Neural crest cell (in vitro differentiated cells): ENCODE results near the gene DNAH9. TPM values are rescaled to one million over a fixed set of nuclear protein-coding genes. Genes with fewer than 3 reads are reported as not detected.

ENCODE experiments used
- DNase-seq: peaks from one replicate; pipeline ENCODE4 v3.0.0; 2021; ENCODE audit warnings: low read depth, mixed read lengths, low spot score
- H3K27ac Mint-ChIP-seq: one replicate; pipeline ENCODE4 v1.8.0; 2021; ENCODE audit warnings: mild to moderate bottlenecking, mixed read lengths; ENCODE audit not compliant: unreplicated experiment
- H3K27me3 Mint-ChIP-seq: 2 replicates; pipeline ENCODE4 v1.8.0; 2021; ENCODE audit warnings: low read depth, mild to moderate bottlenecking, mixed read lengths
- H3K36me3 Mint-ChIP-seq: 2 replicates; pipeline ENCODE4 v1.8.0; 2021; ENCODE audit warnings: low read depth, mild to moderate bottlenecking, mixed read lengths
- H3K4me1 Mint-ChIP-seq: 2 replicates; pipeline ENCODE4 v1.8.0; 2021; ENCODE audit warnings: mixed read lengths
- H3K4me3 Mint-ChIP-seq: one replicate; pipeline ENCODE4 v1.8.0; 2021; ENCODE audit warnings: mild to moderate bottlenecking, mixed read lengths
- H3K9me3 Mint-ChIP-seq: 2 replicates; pipeline ENCODE4 v1.8.0; 2021; ENCODE audit warnings: mixed read lengths
- total RNA-seq: library from RNA; stranded (reverse); gene quantifications from 2 replicates; pipeline ENCODE4 v1.2.1, GENCODE V29; 2021
- TF ChIP-seq, protein P1 (sequence below): fragments of 200-600 bp; sonication (generic); conservative IDR thresholded peaks from 2 replicates; pipeline ENCODE4 v1.5.0; 2021; ENCODE audit warnings: antibody characterized with exemption, mild to moderate bottlenecking

Gene DNAH9
- total RNA-seq, 1 donor from 2014 or later, result 18.6 TPM

DNA sequence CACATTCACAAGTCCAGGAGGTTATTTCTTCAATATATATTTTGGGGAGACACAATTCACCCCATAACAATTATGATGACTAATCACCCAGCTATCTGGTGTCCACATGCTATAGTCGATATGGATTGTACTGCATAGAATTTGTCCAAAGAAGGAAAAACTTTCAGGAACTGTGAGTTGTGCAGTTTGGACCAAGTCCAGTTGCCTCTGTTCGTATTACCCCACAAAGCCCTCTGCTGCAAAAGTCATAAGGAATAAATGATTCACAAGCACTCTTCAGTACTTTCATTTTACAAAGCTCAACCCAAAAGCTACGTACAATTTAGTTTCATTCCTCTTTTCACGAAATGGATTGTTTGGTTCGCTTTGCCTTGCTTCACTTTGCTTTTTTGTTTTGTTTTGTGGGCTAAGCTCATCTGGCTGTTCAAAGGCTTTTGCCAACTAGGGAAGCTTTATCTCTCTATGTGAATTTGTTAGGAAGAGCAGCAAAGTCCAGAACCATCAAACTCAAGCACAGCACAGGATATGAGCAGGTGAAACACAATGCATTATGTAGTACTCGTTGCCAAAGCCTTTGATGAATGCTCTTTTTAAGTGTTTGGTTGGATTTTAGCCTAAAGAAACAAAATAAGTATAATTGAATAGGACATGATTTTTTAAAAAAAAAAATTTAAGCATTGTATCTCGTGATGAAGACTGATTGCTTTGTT lies 300.4 kb downstream of the DNAH9 start:
- no peak overlapping the region for H3K4me3 Mint-ChIP-seq
- peaks cover 3% of the 10 kb centered on the region for H3K9me3 Mint-ChIP-seq
- H3K27me3 Mint-ChIP-seq, result no peaks in the 10 kb centered on the region
- no peak for DNase-seq
- H3K27ac Mint-ChIP-seq, result no peak overlapping the region
- H3K4me1 Mint-ChIP-seq, result peaks cover 14% of the 10 kb centered on the region
- TF ChIP-seq, protein P1, sequence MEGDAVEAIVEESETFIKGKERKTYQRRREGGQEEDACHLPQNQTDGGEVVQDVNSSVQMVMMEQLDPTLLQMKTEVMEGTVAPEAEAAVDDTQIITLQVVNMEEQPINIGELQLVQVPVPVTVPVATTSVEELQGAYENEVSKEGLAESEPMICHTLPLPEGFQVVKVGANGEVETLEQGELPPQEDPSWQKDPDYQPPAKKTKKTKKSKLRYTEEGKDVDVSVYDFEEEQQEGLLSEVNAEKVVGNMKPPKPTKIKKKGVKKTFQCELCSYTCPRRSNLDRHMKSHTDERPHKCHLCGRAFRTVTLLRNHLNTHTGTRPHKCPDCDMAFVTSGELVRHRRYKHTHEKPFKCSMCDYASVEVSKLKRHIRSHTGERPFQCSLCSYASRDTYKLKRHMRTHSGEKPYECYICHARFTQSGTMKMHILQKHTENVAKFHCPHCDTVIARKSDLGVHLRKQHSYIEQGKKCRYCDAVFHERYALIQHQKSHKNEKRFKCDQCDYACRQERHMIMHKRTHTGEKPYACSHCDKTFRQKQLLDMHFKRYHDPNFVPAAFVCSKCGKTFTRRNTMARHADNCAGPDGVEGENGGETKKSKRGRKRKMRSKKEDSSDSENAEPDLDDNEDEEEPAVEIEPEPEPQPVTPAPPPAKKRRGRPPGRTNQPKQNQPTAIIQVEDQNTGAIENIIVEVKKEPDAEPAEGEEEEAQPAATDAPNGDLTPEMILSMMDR, result no peak
- H3K36me3 Mint-ChIP-seq, result peaks cover 2% of the 10 kb centered on the region

DNA sequence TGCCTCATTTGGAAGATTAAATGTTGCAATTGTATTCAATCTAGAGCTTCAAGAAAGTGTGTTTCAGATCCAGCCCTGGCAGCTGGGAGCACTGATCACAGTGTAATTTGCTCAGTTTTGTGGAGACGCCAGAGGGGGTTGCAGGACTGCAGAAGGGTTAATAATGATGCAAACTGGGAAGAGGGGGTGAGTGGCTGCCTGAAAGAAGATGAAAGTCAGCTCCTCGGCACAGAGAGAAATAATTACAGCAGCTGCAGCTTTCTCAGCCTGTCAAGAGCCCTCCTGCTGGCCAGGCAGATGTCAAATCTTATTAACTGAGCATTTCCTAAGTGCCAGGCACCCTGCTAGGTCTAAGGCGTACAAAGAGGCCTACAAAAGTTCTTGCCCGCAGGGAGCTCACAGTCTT lies 301.3 kb downstream of the DNAH9 start:
- no peak for DNase-seq
- H3K9me3 Mint-ChIP-seq, result peaks cover 3% of the 10 kb centered on the region
- H3K4me3 Mint-ChIP-seq, result peak overlapping the region; percentile 22
- no peaks in the 10 kb centered on the region for H3K27me3 Mint-ChIP-seq
- peaks cover 14% of the 10 kb centered on the region for H3K4me1 Mint-ChIP-seq
- H3K27ac Mint-ChIP-seq, result peak overlapping the region; percentile 75
- TF ChIP-seq, protein P1, result no peak
- peaks cover 2% of the 10 kb centered on the region for H3K36me3 Mint-ChIP-seq

DNA sequence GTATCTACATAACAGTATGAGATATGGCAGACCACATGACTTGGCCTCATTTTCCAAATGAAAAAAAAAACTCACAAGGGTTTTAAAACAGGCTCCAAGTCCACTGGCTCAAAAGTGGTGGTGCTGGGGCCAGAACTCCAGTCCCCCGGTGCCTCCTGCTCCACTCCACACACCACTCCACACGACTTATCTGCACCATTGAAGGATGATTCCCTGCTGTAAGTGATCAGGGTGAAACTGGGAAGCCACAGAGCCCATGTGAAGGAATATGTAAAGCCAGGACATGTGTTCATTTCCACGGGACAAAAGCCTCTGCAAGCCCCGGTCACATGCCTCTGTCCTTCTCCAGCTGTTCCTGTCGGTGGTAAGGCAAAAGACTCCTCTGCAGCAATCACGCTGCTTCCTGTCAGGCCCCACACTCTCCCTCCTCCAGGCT lies 301.8 kb downstream of the DNAH9 start:
- H3K4me3 Mint-ChIP-seq, result no peak overlapping the region
- no peak for DNase-seq

DNA sequence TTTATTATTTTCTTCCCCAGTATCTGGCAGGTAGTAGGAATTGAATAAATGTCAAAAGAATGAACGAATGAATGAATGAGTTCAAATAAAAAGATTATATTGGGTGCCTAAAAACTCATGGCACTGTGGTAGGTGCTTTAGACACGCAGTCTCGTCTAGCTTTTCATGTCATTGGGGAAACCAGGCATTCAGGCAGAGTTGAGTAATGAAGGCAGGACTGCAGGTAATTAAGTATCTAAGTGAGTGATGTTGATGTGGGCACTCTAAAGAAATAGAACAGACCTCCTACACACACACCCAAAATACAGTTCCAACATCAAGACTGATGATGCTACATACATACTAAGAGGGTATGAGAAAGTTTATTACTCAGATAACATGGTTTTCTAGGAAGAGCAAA lies 302.4 kb downstream of the DNAH9 start:
- peaks cover 2% of the 10 kb centered on the region for H3K36me3 Mint-ChIP-seq
- TF ChIP-seq, protein P1, result no peak
- DNase-seq, result no peak
- H3K4me1 Mint-ChIP-seq, result peaks cover 14% of the 10 kb centered on the region
- H3K4me3 Mint-ChIP-seq, result no peak overlapping the region
- H3K27ac Mint-ChIP-seq, result no peak overlapping the region
- H3K27me3 Mint-ChIP-seq, result no peaks in the 10 kb centered on the region
- peaks cover 3% of the 10 kb centered on the region for H3K9me3 Mint-ChIP-seq

More for the DNA sequence above, 301.8 kb downstream of the DNAH9 start:
- peaks cover 2% of the 10 kb centered on the region for H3K36me3 Mint-ChIP-seq
- no peak overlapping the region for H3K27ac Mint-ChIP-seq
- peaks cover 3% of the 10 kb centered on the region for H3K9me3 Mint-ChIP-seq
- TF ChIP-seq, protein P1, result no peak
- H3K4me1 Mint-ChIP-seq, result peaks cover 14% of the 10 kb centered on the region
- H3K27me3 Mint-ChIP-seq, result no peaks in the 10 kb centered on the region

DNA sequence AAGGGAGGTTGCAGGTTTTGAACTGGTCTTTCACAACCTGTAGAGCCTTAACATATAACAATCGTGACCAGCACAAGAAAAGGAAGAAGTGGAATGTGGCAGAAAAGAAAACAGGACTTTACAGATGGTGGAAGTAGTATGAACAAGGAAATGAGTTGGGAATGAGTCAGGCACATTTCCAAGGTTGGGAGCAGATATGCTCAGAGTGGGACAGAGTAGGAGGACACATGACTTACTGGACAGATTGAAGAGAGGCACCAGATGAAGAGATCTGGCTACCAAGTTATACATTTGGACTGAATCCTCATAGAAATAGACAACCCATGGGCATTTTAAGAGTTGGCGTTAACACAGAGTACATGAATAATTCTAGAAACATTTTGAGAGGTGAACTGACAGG lies 303.7 kb downstream of the DNAH9 start:
- Mint-ChIP-seq H3K36me3 (peaks cover 3% of the 10 kb centered on the region), H3K4me3 (no peak overlapping the region), H3K27me3 (no peaks in the 10 kb centered on the region), H3K9me3 (peaks cover 3% of the 10 kb centered on the region), H3K27ac (no peak overlapping the region), H3K4me1 (peaks cover 14% of the 10 kb centered on the region)
- TF ChIP-seq, protein P1, result no peak
- no peak for DNase-seq
